ENCODE results near the gene PRKAR1B.
A peak's percentile ranks its signal among the peaks of the same experiment; 100 is the strongest.

PRKAR1B gene

DNA sequence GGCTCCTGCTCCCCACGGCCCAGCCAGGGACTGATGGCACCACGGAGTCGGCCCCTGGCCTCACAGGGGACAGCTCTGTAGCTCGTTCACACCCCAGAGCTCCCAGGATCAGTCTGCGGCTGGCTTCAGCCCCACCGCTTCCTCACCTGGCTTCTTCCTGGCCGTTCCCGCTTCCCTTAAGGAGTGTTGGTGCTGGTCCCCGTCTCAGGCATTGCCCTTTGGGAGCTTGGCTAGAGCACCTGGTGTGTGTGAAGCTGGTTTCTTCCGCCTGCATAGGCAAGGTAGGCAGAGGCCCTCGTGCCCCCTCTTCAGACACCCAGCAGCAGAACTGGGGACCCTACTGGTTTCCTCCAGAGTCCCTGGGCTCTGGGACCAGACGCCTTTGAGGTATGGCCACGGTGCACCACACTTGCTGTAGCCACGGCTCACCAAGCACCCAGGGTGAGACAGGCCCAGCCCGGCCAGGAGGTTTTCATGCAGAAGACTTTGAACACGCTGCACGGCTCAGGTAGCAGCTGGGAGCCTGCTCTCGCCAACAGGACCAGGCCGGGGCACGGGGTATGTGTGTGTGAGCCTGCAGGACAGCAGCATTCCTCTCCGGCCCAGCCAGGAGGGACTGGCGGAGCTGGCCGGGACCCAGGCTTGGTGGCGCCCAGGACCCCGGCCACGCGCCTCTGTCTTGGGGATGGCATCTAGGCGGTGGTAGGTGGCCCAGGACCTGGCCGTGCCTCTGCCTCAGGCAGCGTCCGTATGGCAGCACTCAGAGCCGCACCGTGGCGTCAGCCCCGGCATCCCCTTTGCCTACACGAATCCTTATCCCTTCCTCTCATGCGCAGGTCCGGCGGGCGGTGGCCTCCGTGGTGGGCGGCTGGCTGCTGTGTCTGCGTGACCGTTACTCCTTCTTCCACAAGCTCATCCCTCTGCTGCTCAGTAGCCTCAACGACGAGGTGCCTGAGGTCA, 13.2 kb upstream of the PRKAR1B start:
- no peak for DNase-seq

GRCh38 chr7:739455-739982, 12.4 kb upstream of the PRKAR1B start:
- DNase-seq = no peak

GRCh38 chr7:738723-739454, 11.8 kb upstream of the PRKAR1B start:
- no peak for DNase-seq

DNA sequence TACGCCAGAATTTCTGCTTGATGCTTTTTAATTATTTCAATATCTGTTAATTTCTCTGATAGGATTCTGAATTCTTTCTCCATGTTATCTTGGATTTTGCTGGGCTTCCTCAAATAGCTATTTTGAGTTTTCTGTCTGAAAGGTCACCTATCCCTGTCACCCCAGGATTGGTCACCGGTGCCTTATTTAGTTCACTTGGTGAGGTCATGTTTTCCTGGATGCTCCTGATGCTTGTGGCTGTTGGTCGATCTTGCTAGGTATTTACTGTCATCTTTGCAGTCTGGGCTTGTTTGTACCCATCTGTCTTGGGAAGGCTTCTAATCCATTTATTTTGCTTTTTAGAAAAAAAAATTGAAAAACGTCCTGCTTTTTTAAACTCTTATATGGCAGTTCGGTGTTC, 11.2 kb upstream of the PRKAR1B start:
- no peak for DNase-seq

DNA sequence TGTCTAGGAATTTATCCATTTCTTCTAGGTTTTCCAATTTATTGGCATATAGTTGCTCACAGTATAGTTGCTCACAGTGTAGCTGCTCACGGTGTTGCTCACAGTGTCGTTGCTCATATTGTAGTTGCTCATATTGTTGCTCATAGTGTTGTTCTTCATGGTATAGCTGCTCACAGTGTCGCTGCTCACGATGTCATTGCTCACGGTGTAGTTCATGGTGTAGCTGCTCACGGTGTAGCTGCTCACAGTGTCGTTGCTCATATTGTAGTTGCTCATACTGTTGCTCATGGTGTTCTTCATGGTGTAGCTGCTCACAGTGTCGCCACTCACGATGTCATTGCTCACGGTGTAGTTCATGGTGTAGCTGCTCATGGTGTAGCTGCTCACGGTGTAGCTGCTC, 7.7 kb upstream of the PRKAR1B start:
- DNase-seq = no peak

GRCh38 chr7:734214-734613, 7.1 kb upstream of the PRKAR1B start:
- no peak for DNase-seq

GRCh38 chr7:732556-732955, 5.5 kb upstream of the PRKAR1B start:
- DNase-seq = no peak

GRCh38 chr7:732094-732541, 5.0 kb upstream of the PRKAR1B start:
- DNase-seq = no peak

DNA sequence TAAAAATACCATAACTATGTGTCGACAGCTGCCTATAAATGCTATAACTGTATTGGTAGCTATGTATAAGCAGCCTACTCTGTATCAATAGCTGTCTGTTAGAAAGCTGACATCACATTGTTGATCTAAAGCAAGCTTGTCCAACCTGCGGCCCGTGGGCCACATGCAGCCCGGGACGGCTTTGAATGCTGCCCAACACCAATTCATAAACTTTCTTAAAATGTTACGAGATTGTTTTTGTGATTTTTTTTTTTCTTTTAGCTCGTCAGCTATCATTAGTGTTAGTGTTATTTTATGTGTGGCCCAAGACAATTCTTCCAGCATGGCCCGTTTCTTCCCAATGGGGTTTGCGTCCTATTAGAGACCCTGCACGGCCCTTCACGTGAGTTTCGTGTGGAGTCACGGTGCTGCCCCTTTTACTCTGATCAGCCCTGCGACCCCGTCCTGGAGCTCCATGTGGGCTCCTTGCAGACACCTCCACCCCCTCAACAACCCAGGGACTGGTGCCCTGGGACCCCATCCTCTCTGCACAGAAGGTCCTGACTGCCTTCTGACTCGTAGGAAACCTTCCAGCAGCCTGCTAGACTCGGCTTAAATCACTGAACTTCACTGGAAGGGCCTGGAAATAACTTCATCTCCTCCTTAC, 4.5 kb upstream of the PRKAR1B start:
- no peak for DNase-seq

DNA sequence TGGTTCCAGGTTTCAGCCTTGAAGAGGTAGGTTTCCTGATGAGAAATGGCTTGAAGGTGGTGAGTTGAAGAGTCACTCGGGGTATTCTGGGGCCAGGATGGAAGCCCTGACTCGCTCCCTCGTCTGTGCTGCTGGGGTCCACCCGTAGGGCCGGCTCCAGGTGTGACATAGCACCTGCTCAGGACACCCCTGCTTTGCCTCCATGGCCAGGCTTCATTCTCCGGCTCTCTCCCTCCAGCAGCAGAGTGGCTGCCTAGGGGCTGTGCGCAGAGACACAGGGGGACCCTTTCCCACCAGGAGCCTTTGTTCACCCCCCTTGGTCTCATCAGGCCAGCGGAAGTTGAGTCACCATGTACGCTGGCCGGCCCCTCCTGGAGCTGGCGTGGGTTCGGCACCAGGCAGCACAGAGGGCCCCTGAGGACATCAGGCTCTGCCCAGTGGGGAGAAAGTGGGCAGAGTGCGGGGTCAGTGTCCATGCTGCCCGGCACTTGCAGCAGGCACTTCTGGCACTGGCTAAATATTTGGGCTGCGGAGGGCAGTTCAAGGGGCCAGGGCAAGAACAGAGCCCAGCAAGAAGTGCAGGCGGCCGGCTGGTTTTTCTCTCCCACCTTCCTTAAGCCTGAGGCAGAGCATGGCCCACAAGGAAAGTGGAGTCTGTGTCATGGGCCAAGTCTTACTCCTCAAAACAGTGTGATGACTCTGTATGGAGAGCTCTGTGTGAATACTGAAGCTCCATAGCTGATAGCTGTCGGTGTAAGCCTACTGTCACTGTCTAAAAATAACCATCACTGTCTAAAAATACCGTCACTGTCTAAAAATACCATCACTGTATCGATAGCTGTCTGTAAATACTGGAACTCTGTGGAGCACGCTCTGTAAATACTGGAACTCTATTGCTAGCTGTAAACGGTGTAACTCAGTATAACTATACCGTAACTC, 3.7 kb upstream of the PRKAR1B start:
- no peak for DNase-seq

GRCh38 chr7:729140-730000, 2.3 kb upstream of the PRKAR1B start:
- no peak for DNase-seq

DNA sequence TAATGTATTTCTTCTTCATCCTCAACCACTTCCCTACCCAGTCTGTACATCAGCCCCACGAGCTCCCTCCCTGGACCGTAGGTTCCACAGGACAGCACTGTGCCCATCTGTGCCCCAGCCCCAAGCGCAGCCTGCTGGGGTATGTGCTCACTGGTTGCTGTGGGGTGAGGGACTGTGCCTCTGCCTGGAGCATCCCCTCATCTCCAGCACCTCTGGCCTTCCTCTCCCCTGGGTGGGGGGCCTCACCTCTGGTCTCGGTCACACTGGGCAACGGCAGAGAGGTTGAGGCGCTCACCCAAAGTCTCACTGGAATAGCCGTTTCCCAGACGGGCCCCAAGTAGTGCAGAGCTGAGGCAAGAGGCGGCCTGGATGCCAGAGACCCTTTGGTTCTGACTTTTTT, 1.5 kb upstream of the PRKAR1B start:
- no peak for DNase-seq

- DNase-seq = no peak
Measured at GRCh38 chr7:727806-728460, 852 bp upstream of the PRKAR1B start.

DNA sequence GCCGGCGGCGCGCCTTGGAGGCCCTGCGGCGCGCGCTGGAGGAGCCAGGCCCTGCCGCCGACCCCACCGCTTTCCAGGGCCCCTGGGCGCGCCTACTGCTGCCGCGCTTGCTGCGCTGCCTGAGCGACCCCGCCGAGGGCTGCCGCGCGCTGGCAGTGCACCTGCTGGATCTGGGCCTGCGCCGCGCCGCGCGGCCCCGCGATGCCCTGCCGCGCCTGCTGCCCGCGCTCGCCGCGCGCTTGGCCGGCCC, 302 bp downstream of the PRKAR1B start:
- DNase-seq = no peak

GRCh38 chr7:726084-726853, 812 bp downstream of the PRKAR1B start, which contains the start of gene DNAAF5:
TSS of gene DNAAF5 (plus strand) at chr7:726699. CDS start at chr7:726721, 22 bp downstream.
- peak; percentile 83 to 86 for DNase-seq

GRCh38 chr7:725223-726005, 1.7 kb downstream of the PRKAR1B start:
- DNase-seq = no peak

- DNase-seq = no peak
Measured at GRCh38 chr7:724298-724697, 2.8 kb downstream of the PRKAR1B start.

GRCh38 chr7:723541-723940, 3.5 kb downstream of the PRKAR1B start:
- no peak for DNase-seq

GRCh38 chr7:721619-722248, 5.3 kb downstream of the PRKAR1B start:
- no peak for DNase-seq

All from stimulated activated CD4-positive, alpha-beta T cell treated with anti-CD3 and anti-CD28 coated beads, Interleukin-2, amount 100 ng/mL, for 48 hours (primary cell).